Activated naive CD4-positive, alpha-beta T cell treated with anti-CD3 and anti-CD28 coated beads, Interleukin-2, amount 10 ng/mL, durations not matched to agents 7 days and 5 days (primary cell): Measurements from ENCODE around the gene NOM1.
"Not testable (repeated sequence)": the region's sequence is repeated elsewhere in the genome, so short reads cannot be mapped to it uniquely, and the experiment has no call there.

ENCODE experiments used
- CTCF ChIA-PET: fragments of 350-600 bp; sonication (Branson Sonifier 250); formaldehyde crosslinking; loops from one replicate; lab custom pipeline; 2021; ENCODE audit warnings: antibody characterized with exemption; lab: Charles Lee
- DNase-seq: peaks from one replicate; pipeline ENCODE4 v3.0.0-alpha.2; 2020
- H3K27ac Mint-ChIP-seq: one replicate; pipeline ENCODE4 v1.8.0; 2021; ENCODE audit warnings: mild to moderate bottlenecking, moderate library complexity, mixed read lengths
- H3K27me3 Mint-ChIP-seq: one replicate; pipeline ENCODE4 v1.8.0; 2021; ENCODE audit warnings: mild to moderate bottlenecking, mixed read lengths
- H3K36me3 Mint-ChIP-seq: one replicate; pipeline ENCODE4 v1.8.0; 2021; ENCODE audit warnings: mixed read lengths
- H3K4me1 Mint-ChIP-seq: one replicate; pipeline ENCODE4 v1.8.0; 2021; ENCODE audit warnings: mixed read lengths
- H3K4me3 Mint-ChIP-seq: one replicate; pipeline ENCODE4 v1.8.0; 2021; ENCODE audit warnings: mild to moderate bottlenecking, moderate library complexity, mixed read lengths
- H3K9me3 Mint-ChIP-seq: one replicate; pipeline ENCODE4 v1.8.0; 2021; ENCODE audit warnings: mixed read lengths

NOM1 gene

DNA sequence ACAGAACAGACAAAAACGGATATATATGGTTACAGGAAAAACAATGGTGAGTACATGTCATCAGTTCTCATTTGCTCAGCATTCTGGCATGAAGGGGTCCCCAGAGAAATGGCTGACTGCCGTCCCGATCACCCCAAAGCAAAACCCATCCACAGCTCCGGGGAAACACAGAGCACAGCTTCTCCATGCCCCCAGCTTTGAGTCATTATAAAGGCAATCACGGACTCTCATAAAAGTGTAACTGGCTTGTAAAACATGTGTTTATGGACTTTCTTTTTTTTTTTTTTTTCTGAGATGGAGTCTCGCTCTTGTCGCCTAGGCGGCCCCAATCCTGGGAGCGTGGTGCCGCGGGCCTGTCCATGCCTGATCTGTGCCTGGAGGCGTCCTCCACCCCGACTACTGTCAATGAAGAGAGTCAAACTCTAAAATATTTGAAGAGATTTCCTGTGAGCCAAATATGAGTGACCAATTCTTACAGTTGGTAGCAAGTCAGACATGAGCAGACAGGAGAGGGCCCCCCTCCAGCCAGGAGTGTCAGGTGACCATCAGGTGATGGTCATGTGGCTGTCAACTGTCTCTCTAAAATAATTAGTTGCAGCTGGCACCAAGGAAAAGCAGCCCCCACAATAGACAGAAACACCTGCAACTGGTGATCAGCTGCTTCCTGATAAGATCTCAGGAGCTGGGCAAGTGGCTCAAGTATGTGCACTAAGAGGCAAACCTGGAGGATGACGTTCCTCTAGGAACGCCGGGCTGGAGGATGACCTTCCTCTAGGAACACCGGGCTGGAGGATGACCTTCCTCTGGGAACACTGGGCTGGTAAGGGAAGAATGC, 21.7 kb upstream of the NOM1 start:
- H3K4me3 Mint-ChIP-seq, result no peak overlapping the region
- peaks cover 23% of the 10 kb centered on the region for H3K4me1 Mint-ChIP-seq
- no peak overlapping the region for H3K27ac Mint-ChIP-seq
- peaks cover 75% of the 10 kb centered on the region for H3K27me3 Mint-ChIP-seq
- CTCF ChIA-PET, result interaction anchor here (0.8 kb wide), 1 partner anchor 16 kb away, joined by 3 read pairs; no protein-coding TSS in a partner anchor
- H3K36me3 Mint-ChIP-seq, result no peaks in the 10 kb centered on the region
- no peaks in the 10 kb centered on the region for H3K9me3 Mint-ChIP-seq
- peak; percentile 13 for DNase-seq

DNA sequence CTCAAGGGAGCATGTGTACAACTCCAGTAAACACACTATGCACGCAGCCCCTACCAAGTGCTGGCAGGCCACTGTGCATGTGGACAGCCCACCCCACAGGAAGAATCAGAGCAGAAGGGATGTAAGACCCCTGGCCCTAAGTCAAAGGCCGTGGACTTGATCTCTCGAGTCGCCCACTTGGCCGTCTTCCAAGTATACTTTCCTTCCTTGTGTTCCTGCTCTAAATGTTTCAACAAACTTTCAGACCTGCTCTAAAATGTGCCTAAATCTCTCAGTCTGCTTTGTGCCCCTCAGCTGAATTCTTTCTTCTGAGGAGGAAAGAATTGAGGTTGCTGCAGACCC, 21.1 kb upstream of the NOM1 start:
- CTCF ChIA-PET, result no interaction called here
- H3K27me3 Mint-ChIP-seq, result peaks cover 73% of the 10 kb centered on the region
- H3K9me3 Mint-ChIP-seq, result no peaks in the 10 kb centered on the region

DNA sequence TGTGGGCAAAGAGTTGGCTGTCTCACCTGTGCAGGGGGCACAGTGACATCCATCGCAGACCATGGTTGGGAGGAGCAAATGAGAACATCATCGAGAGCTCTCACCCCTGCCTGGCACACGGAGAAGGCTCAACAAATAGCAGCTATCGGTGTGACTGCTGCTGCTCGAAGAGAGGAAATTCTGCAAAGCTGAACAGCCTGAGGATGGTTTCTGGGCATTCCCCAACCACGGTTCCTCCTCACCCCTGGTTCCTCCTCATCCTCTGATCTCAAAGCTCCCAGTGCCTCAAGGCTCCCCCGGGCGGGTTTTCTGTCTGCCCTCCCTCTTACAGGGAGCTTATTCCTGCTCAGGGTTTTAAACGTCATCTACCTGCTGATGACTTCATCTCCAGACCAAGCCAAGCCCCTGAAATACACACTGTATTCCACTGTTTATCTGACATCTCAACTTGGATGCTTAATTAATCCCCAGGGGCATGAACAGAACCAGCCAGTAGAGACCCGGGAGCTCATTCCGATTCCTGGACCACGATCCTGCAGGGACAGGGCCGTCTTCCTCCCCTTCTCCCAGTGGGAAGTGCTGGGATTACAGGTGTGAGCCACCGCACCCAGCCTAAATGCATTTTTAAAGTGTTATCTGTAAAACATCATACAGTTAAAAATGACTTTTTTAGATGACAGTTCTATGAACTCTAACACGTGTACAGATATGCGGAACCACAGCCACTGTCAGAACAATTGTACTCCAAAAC, 19.5 kb upstream of the NOM1 start:
- peak; percentile 19 for DNase-seq
- Mint-ChIP-seq H3K27ac (no peak overlapping the region), H3K27me3 (peaks cover 68% of the 10 kb centered on the region), H3K36me3 (no peaks in the 10 kb centered on the region), H3K4me1 (peaks cover 6% of the 10 kb centered on the region), H3K4me3 (no peak overlapping the region), H3K9me3 (no peaks in the 10 kb centered on the region)
- CTCF ChIA-PET, result interaction anchor here (1.0 kb wide), 1 partner anchor 20 kb away, joined by 3 read pairs; the partner anchor contains the start of gene NOM1

More for the DNA sequence above, 21.1 kb upstream of the NOM1 start:
- Mint-ChIP-seq H3K27ac (no peak overlapping the region), H3K36me3 (no peaks in the 10 kb centered on the region), H3K4me1 (peaks cover 17% of the 10 kb centered on the region), H3K4me3 (no peak overlapping the region)
- no peak for DNase-seq

DNA sequence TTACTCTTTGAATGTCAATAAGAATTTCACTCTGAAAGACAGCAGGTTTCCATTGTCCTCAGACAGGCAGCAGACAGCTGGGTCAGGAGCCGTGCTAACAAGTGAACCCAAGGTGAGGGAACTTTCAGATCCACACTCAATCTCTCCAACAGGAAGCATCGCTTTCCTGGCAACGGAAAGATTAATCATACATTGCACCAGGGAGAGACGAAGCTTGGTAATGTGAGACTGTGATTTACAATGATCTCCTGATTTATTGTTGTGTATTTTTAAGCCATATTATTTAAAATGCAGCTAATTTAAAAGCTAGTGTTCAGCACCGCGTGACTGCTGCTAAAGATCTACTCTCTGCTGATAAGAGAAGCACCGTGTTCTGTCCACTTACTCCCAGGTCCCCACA, 17.5 kb upstream of the NOM1 start:
- H3K36me3 Mint-ChIP-seq, result no peaks in the 10 kb centered on the region
- CTCF ChIA-PET, result no interaction called here
- no peaks in the 10 kb centered on the region for H3K9me3 Mint-ChIP-seq
- no peak for DNase-seq
- no peak overlapping the region for H3K27ac Mint-ChIP-seq
- peaks cover 62% of the 10 kb centered on the region for H3K27me3 Mint-ChIP-seq
- peaks cover 6% of the 10 kb centered on the region for H3K4me1 Mint-ChIP-seq
- H3K4me3 Mint-ChIP-seq, result no peak overlapping the region

DNA sequence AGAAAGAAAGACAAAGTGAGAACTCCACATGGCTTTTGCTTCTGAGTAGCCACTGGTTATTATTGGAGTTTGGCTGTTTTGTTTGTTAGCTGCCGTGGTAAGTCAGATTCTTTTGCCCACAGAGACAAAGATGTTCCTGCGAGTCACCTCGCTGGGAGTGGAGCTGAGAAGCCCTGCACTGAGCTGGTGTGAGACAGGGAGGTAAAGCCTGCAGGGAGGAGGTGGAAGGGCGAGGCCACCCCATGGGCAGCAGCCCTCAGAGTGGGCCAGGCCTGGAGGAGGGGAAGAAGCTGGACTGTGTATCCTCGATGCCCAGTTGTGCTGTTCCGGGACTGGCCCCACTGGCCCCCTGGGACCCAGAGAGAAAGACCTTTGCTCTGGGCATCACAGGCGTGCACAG, 14.3 kb upstream of the NOM1 start:
- Mint-ChIP-seq H3K9me3 (peaks cover under 1% of the 10 kb centered on the region), H3K27ac (no peak overlapping the region), H3K4me3 (no peak overlapping the region), H3K27me3 (peaks cover 47% of the 10 kb centered on the region), H3K36me3 (peaks cover under 1% of the 10 kb centered on the region), H3K4me1 (no peaks in the 10 kb centered on the region)
- DNase-seq, result peak; percentile 19
- CTCF ChIA-PET, result no interaction called here

DNA sequence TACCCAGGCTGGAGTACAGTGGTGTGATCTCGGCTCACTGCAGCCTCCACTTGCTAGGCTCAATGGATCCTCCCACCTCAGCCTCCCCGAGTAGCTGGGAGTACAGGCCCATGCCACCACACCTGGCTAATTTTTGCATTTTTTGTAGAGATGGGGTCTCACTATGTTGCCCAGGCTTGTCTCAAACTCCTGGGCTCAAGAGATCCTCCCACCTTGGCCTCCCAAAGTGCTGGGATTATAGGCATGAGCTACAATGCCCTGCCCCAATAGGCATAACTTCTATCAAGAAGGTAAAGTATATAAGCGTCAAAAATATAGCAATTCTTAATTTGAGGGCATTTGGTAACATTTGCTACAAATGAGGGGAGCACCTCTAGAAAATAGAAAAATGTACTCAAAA, 12.7 kb upstream of the NOM1 start:
- H3K36me3 Mint-ChIP-seq, result peaks cover 13% of the 10 kb centered on the region
- H3K4me1 Mint-ChIP-seq, DNase-seq, CTCF ChIA-PET, H3K4me3 Mint-ChIP-seq, H3K27ac Mint-ChIP-seq: not testable (repeated sequence)
- peaks cover 51% of the 10 kb centered on the region for H3K27me3 Mint-ChIP-seq
- H3K9me3 Mint-ChIP-seq, result peaks cover 16% of the 10 kb centered on the region

DNA sequence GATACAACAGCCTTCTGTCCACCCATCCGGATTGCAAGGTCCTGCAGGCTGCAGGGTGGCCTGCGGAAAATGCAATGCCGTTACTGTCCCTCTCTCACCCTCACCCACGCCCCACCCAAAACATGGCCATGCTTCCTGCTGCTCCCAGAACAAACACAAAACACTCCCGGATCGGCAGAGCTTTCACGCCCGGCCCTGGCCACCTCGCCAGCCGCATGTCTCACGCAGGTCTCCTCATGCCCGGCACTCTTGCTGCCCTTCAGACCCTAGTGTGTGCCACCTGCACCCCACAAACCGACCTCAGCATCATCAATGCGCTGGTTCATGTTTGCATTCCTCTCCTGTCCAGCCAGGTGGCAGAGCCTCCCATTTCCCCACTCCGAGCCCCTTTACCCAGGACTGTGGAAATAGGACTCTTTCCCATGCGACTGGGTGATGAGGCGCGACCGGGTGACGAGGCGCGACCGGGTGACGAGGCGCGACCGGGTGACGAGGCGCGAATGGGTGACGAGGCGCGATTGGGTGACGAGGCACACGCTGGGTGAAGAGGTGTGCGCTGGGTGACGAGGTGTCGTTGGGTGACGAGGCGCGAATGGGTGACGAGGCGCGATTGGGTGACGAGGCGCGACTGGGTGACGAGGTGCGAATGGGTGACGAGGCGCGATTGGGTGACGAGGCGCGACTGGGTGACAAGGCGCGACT, 8.9 kb upstream of the NOM1 start:
- Mint-ChIP-seq H3K9me3 (peaks cover 18% of the 10 kb centered on the region), H3K4me1 (peaks cover 3% of the 10 kb centered on the region), H3K36me3 (peaks cover 17% of the 10 kb centered on the region), H3K4me3 (no peak overlapping the region), H3K27me3 (peaks cover 64% of the 10 kb centered on the region), H3K27ac (no peak overlapping the region)
- DNase-seq, result no peak
- CTCF ChIA-PET, result no interaction called here

DNA sequence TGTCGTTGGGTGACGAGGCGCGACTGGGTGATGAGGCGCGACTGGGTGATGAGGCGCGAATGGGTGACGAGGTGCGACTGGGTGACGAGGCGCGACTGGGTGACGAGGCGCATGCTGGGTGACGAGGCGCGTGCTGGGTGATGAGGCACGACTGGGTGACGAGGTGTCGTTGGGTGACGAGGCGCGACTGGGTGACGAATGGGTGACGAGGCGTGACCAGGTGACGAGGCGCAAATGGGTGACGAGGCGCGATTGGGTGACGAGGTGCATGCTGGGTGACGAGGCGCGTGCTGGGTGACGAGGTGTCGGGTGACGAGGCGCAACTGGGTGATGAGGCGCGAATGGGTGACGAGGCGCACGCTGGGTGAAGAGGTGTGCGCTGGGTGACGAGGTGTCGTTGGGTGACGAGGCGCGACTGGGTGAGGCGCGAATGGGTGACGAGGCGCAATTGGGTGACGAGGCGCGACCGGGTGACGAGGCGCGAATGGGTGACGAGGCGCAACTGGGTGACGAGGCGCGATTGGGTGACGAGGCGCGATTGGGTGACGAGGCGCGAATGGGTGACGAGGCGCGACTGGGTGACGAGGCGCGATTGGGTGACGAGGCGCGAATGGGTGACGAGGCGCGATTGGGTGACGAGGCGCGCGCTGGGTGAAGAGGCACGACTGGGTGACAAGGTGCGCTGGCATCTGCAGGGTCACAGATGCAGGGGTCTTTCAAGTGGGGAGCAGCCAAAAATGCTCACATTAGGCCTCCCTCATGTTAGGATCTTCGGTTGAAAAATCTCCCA, 7.9 kb upstream of the NOM1 start:
- CTCF ChIA-PET, result no interaction called here
- H3K27ac Mint-ChIP-seq, result no peak overlapping the region
- H3K27me3 Mint-ChIP-seq, result peaks cover 70% of the 10 kb centered on the region
- H3K36me3 Mint-ChIP-seq, result peaks cover 17% of the 10 kb centered on the region
- H3K4me3 Mint-ChIP-seq, result no peak overlapping the region
- H3K9me3 Mint-ChIP-seq, result peaks cover 18% of the 10 kb centered on the region
- no peak for DNase-seq
- peaks cover 3% of the 10 kb centered on the region for H3K4me1 Mint-ChIP-seq

DNA sequence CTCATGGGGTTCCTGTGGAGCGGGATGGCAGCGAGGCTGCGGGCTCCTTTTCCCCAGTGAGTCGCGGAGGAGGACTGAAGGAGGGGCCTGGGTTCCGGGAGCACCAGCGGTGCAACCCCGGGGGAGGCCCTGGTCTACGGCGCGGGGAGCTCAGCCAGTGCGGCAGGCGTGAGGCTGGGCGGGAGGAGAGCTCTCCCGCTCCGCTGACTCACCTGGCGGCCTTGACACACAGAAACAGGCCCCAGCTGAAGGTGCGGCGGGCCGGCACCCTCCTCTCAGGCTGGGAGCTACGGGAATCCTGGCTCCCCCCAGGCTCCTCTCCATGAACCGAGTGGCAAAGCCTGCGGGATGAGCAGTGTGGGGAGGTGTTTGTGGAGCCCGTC, 6.8 kb upstream of the NOM1 start:
- H3K27ac Mint-ChIP-seq, result no peak overlapping the region
- CTCF ChIA-PET, result interaction anchor here (1.1 kb wide), 1 partner anchor 15 kb away, joined by 3 read pairs; no protein-coding TSS in a partner anchor
- no peak overlapping the region for H3K4me3 Mint-ChIP-seq
- peaks cover 3% of the 10 kb centered on the region for H3K4me1 Mint-ChIP-seq
- peaks cover 17% of the 10 kb centered on the region for H3K36me3 Mint-ChIP-seq
- DNase-seq, result no peak
- peaks cover 18% of the 10 kb centered on the region for H3K9me3 Mint-ChIP-seq
- peaks cover 76% of the 10 kb centered on the region for H3K27me3 Mint-ChIP-seq

DNA sequence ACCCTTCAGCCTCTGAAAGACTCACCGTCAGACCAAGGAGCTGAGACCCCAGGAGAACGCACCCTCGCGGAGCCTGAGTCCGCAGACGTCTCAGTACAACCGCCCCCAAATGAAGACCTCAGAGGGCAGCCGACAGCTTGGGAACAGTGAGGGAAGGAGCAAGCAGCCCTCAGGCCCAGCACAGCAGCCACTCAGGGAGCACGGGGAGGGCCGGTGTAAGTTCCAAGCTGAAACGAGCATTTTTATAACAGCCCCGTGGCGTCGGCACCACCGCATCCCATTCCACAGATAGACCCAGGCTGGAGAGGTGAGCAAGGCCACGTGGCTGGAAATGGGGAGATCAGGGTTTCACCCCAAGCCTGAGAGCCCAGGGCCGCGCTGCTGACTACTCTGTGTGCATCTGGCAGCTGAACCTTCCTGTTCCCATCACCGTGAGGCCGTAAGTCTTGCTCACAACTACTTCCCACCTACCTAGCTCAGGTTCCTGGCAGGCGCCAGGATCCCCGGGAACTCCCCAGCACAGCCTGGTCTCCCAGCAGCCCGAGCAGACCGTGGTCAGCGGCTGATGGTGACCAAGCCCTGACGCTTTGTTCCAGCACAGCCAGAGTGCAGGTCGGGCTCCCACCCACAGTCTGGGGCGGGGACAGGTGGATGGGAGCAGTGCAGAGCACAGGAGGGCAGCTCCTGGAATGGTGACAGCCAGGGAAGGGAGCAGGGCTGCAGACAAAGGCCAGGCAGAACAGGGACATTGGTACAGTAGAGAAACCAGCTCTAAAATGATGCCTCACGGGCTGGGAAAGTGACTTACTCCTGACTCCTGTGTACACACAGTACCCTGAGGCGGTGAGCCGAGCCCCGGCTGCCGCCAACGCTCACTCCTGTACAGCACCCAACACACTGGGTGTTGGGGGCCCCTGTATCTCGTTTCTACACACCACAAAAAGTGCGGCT, 6.1 kb upstream of the NOM1 start:
- Mint-ChIP-seq H3K4me3 (no peak overlapping the region), H3K27ac (no peak overlapping the region), H3K27me3 (peaks cover 70% of the 10 kb centered on the region), H3K4me1 (peaks cover 3% of the 10 kb centered on the region), H3K36me3 (peaks cover 17% of the 10 kb centered on the region), H3K9me3 (peaks cover 18% of the 10 kb centered on the region)
- no peak for DNase-seq
- CTCF ChIA-PET, result interaction anchor here (1.1 kb wide), 1 partner anchor 16 kb away, joined by 3 read pairs; no protein-coding TSS in a partner anchor

DNA sequence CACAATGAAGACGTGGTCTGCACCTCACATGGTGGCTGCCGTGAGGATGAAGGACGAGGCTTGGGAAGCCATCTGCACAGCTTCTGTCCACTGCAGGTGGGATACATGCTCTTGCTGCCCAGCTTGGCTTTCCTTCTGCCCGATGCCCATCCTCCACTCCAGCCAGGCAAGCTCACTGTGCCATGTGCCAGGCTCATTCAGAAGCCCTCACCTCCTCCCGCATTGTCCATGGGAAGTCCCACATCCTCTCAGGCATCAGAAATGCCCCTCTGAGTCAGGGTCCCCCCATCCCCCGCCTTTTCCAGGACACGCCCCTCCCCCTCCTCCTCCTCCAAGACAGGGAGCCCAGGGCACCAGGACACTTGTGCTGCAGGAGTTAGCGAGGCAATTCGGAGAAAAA, 4.6 kb upstream of the NOM1 start:
- H3K4me1 Mint-ChIP-seq, result peaks cover 3% of the 10 kb centered on the region
- no peak for DNase-seq
- H3K9me3 Mint-ChIP-seq, result peaks cover 18% of the 10 kb centered on the region
- CTCF ChIA-PET, result no interaction called here
- peaks cover 17% of the 10 kb centered on the region for H3K36me3 Mint-ChIP-seq
- H3K27me3 Mint-ChIP-seq, result peaks cover 65% of the 10 kb centered on the region
- H3K4me3 Mint-ChIP-seq, result no peak overlapping the region
- H3K27ac Mint-ChIP-seq, result no peak overlapping the region

DNA sequence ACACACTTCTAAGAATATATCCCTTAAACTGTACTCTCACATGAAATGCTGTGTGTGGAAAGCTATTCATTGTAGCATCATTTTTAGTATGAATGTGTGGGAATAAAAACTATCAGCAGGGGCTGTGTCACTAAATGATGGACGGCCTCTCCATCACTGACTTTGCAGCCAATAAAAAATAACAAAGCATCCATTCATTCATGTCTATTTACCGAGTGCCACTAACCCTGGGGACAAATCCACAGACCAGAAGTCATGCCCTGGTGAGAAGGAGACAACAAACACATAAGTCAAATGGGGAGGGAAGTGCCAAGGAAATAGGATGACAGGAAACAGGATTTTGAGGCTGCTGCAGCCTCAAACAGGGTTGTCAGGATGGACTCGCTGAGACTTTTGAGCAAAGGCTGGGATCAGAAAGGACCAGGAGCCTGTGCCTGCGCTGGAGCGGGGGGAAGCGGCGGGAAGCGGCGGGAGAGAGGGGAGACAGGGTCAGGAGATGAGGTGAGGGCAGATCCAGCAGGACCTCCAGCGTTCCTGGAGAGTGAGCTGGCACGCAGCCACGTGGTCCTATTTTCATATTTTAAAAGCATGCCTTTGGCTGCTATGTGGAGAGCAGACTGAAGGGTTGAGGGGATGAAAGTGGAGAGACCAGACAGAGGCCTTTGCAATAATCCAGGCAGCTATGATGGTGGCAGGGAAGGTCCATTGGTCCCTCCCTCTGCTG, 2.2 kb upstream of the NOM1 start:
- peaks cover 11% of the 10 kb centered on the region for H3K36me3 Mint-ChIP-seq
- H3K27me3 Mint-ChIP-seq, result peaks cover 45% of the 10 kb centered on the region
- DNase-seq, result no peak
- peaks cover 25% of the 10 kb centered on the region for H3K4me1 Mint-ChIP-seq
- H3K27ac Mint-ChIP-seq, result no peak overlapping the region
- CTCF ChIA-PET, result interaction anchor here (0.9 kb wide), 1 partner anchor 26 kb away, joined by 3 read pairs; no protein-coding TSS in a partner anchor
- H3K4me3 Mint-ChIP-seq, result peak overlapping the region; percentile 32
- H3K9me3 Mint-ChIP-seq, result no peaks in the 10 kb centered on the region
